ENCODE data around the gene CTH. TPM values are rescaled to one million over a fixed set of nuclear protein-coding genes. Genes with fewer than 3 reads are reported as not detected.
"Not testable (repeated sequence)": the region's sequence is repeated elsewhere in the genome, so short reads cannot be mapped to it uniquely, and the experiment has no call there.

The CTH gene
- total RNA-seq: 1 to 10 TPM; 5.5 to 8.6 TPM
- 1 to 10 TPM; 4.3 to 6.2 TPM for polyA plus RNA-seq
- long read RNA-seq, donor 1, partial matches to known transcripts: 0 of 1 reads
- long read RNA-seq, donor 1, other reads (novel, unspliced or antisense): 0 of 1 reads
- long read RNA-seq, donor 2, partial matches to known transcripts: 0 of 2 reads
- long read RNA-seq, donor 2, other reads (novel, unspliced or antisense): 0 of 2 reads
- long read RNA-seq, donor 3, partial matches to known transcripts: 0 of 2 reads
- long read RNA-seq, donor 3, other reads (novel, unspliced or antisense): 0 of 2 reads
- long read RNA-seq, donor 4: 0 reads
- long read RNA-seq, donor 5, partial matches to known transcripts: 0 of 1 reads
- long read RNA-seq, donor 5, other reads (novel, unspliced or antisense): 0 of 1 reads

GRCh38 chr1:70410604-70411359 is at the start of gene CTH:
Gene CTH (plus strand): TSS chr1:70411268. CDS start chr1:70411416, 148 bp downstream.
- DNase-seq (peak; percentile 98 to 99 (median 99)), ATAC-seq (ENCODE audit: insufficient read depth, low FRiP score) (peak; percentile 99)
- peaks cover 0 to 21% (median 4%) of the 10 kb centered on the region in 5 donors for H3K4me1 ChIP-seq (ENCODE audit: control insufficient read depth in 5 of 5, insufficient read depth in 5 of 5, low read length in 5 of 5)
- H3K27me3 ChIP-seq (ENCODE audit: control insufficient read depth in 3 of 3, insufficient read depth in 3 of 3, low read length in 2 of 3): no peaks in the 10 kb centered on the region
- H3K36me3 ChIP-seq (ENCODE audit: control insufficient read depth in 4 of 4, insufficient read depth in 4 of 4, low read length in 4 of 4): peaks cover 0 to 3% (median 0%) of the 10 kb centered on the region in 4 donors
- H3K9me3 ChIP-seq (ENCODE audit: control insufficient read depth in 4 of 4, insufficient read depth in 3 of 4, low read length in 3 of 4): no peaks in the 10 kb centered on the region
- H3K27ac ChIP-seq (ENCODE audit: low read depth in 1 of 2, low read length in 1 of 2): peak within 1 kb of the TSS; percentile 94 to 97
- H3K4me3 ChIP-seq: peak within 1 kb of the TSS; percentile 72
- TF ChIP-seq CTCF (IDR thresholded peaks at IDR 0.05; ENCODE audit: control extremely low read depth, extremely low read depth): no peak
- peak within 1 kb of the TSS; percentile 91 to 100 for H3K9ac ChIP-seq (ENCODE audit: insufficient read depth in 1 of 2, low read length in 2 of 2)
- 0% methylated on average over 48 of the region's 48 CpGs for WGBS, 2 donors

- DNase-seq: peak; percentile 16 to 50 (median 29)
- 62 to 74% methylated on average over 3 of the region's 3 CpGs for WGBS, 2 donors
- Histone ChIP-seq H3K27me3 (ENCODE audit: control insufficient read depth in 3 of 3, insufficient read depth in 3 of 3, low read length in 2 of 3) (no peaks in the 10 kb centered on the region), H3K9ac (ENCODE audit: insufficient read depth in 1 of 2, low read length in 2 of 2) (peak overlapping the region in 1 of 2 donors; percentile 8), H3K36me3 (ENCODE audit: control insufficient read depth in 4 of 4, insufficient read depth in 4 of 4, low read length in 4 of 4) (no peaks in the 10 kb centered on the region), H3K27ac (ENCODE audit: low read depth in 1 of 2, low read length in 1 of 2) (no peak overlapping the region), H3K4me1 (ENCODE audit: control insufficient read depth in 5 of 5, insufficient read depth in 5 of 5, low read length in 5 of 5) (peaks cover 0 to 10% (median 0%) of the 10 kb centered on the region in 5 donors), H3K4me3 (no peak overlapping the region), H3K9me3 (ENCODE audit: control insufficient read depth in 4 of 4, insufficient read depth in 3 of 4, low read length in 3 of 4) (no peaks in the 10 kb centered on the region)
- no peak for TF ChIP-seq CTCF (IDR thresholded peaks at IDR 0.05; ENCODE audit: control extremely low read depth, extremely low read depth)
- ATAC-seq (ENCODE audit: insufficient read depth, low FRiP score): no peak
Observed at GRCh38 chr1:70361727-70362398, 49.2 kb upstream of the CTH start.

- H3K9ac ChIP-seq (ENCODE audit: insufficient read depth in 1 of 2, low read length in 2 of 2): no peak overlapping the region
- H3K27ac ChIP-seq (ENCODE audit: low read depth in 1 of 2, low read length in 1 of 2): no peak overlapping the region
- no peak overlapping the region for H3K4me3 ChIP-seq
- H3K9me3 ChIP-seq (ENCODE audit: control insufficient read depth in 4 of 4, insufficient read depth in 3 of 4, low read length in 3 of 4): no peaks in the 10 kb centered on the region
- TF ChIP-seq CTCF (IDR thresholded peaks at IDR 0.05; ENCODE audit: control extremely low read depth, extremely low read depth): no peak
- DNase-seq (no peak), ATAC-seq (ENCODE audit: insufficient read depth, low FRiP score) (no peak)
- H3K4me1 ChIP-seq (ENCODE audit: control insufficient read depth in 5 of 5, insufficient read depth in 5 of 5, low read length in 5 of 5): peaks cover 0 to 10% (median 0%) of the 10 kb centered on the region in 5 donors
- H3K27me3 ChIP-seq (ENCODE audit: control insufficient read depth in 3 of 3, insufficient read depth in 3 of 3, low read length in 2 of 3): no peaks in the 10 kb centered on the region
- H3K36me3 ChIP-seq (ENCODE audit: control insufficient read depth in 4 of 4, insufficient read depth in 4 of 4, low read length in 4 of 4): no peaks in the 10 kb centered on the region
- WGBS, 2 donors: 67 to 73% methylated on average over 3 of the region's 3 CpGs
Observed at GRCh38 chr1:70364439-70364838, 46.6 kb upstream of the CTH start.

DNA sequence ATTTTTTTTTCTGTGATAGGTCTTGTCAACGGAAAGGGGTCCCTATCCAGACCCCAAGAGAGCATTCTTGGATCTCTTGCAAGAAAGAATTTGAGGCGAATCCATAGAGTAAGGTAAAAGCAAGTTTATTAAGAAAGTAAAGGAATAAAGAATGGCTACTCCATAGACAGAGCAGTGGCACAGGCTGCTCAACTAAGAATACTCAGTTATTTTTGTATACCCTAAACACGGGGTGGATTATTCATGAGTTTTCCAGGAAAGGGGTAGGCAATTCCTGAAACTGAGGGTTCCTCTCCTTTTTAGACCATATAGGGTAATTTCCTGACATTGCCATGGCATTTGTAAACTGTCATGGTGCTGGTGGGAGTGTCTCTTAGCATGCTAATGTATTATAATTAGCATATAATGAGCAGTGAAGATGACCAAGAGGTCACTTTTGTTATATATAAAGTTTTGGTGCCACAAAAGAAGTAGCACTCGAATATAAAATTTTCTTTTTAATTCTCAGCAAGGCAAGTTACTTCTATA is 44.6 kb upstream of the CTH start:
- not testable (repeated sequence) for H3K9ac ChIP-seq (ENCODE audit: insufficient read depth in 1 of 2, low read length in 2 of 2); H3K4me1 ChIP-seq (ENCODE audit: control insufficient read depth in 5 of 5, insufficient read depth in 5 of 5, low read length in 5 of 5); H3K36me3 ChIP-seq (ENCODE audit: control insufficient read depth in 4 of 4, insufficient read depth in 4 of 4, low read length in 4 of 4); ATAC-seq (ENCODE audit: insufficient read depth, low FRiP score); DNase-seq; H3K4me3 ChIP-seq; H3K9me3 ChIP-seq (ENCODE audit: control insufficient read depth in 4 of 4, insufficient read depth in 3 of 4, low read length in 3 of 4); H3K27me3 ChIP-seq (ENCODE audit: control insufficient read depth in 3 of 3, insufficient read depth in 3 of 3, low read length in 2 of 3); H3K27ac ChIP-seq (ENCODE audit: low read depth in 1 of 2, low read length in 1 of 2)
- WGBS, 2 donors: 92 to 94% methylated on average over 4 of the region's 4 CpGs

DNA sequence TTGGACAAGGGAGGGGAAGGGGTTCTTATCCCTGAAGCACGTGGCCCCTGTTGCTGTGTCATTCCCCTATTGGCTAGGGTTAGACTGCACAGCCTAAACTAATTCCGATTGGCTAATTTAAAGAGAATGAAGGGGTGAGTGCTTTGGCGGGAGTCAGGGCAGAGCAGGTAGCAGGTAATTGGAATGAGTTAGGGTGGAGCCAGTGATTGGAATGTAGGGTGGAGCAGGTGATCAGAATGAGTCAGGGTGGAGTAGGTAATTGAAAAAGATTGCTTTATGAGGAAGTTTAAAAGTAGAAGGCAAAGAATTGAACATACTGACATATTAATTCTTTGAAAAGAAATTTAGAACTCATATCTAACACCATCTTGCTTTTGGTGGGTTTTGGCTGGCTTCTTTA is 44.1 kb upstream of the CTH start:
- ATAC-seq (ENCODE audit: insufficient read depth, low FRiP score); H3K4me3 ChIP-seq; H3K27ac ChIP-seq (ENCODE audit: low read depth in 1 of 2, low read length in 1 of 2); H3K4me1 ChIP-seq (ENCODE audit: control insufficient read depth in 5 of 5, insufficient read depth in 5 of 5, low read length in 5 of 5); H3K9ac ChIP-seq (ENCODE audit: insufficient read depth in 1 of 2, low read length in 2 of 2); H3K36me3 ChIP-seq (ENCODE audit: control insufficient read depth in 4 of 4, insufficient read depth in 4 of 4, low read length in 4 of 4); H3K27me3 ChIP-seq (ENCODE audit: control insufficient read depth in 3 of 3, insufficient read depth in 3 of 3, low read length in 2 of 3); DNase-seq; H3K9me3 ChIP-seq (ENCODE audit: control insufficient read depth in 4 of 4, insufficient read depth in 3 of 4, low read length in 3 of 4): not testable (repeated sequence)
- 84 to 91% methylated on average over 3 of the region's 3 CpGs for WGBS, 2 donors

Measured in lung (tissue), 16 donors.